AG09319 (cell line): ENCODE data around the gene FXYD4.
"Not testable (repeated sequence)": the region's sequence is repeated elsewhere in the genome, so short reads cannot be mapped to it uniquely, and the experiment has no call there.

Source experiments
- DNase-seq: peaks from one replicate; pipeline ENCODE4 v3.0.0-alpha.2; 2010; ENCODE audit warnings: low read depth; ENCODE audit errors: extremely low read depth
- TF ChIP-seq, protein P1 (sequence below): IDR thresholded peaks from 2 replicates; pipeline ENCODE4 v1.5.1; 2011; ENCODE audit warnings: low read depth, mild to moderate bottlenecking, inconsistent platforms, low read length, moderate library complexity

Gene FXYD4, protein sequence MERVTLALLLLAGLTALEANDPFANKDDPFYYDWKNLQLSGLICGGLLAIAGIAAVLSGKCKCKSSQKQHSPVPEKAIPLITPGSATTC

DNA sequence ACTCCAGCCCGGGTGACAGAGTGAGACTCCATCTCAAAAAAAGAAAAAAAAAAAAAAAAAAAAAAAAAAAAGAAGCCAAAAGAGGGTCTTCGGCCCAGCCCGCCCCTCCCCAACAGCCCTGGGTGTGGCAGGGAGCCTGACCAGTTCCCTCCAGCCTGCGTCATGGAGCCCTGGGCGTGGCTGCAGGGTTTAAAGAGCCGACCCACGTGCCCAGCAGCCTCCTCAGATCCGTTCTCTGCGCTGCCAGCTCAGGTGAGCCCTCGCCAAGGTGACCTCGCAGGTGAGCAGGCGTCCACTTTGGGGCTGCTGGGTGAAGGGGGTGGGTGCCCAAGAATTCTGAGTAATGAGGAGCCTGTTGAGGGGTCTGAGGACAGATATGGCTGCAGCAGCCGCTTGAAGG lies at the start of gene FXYD4:
TSS of gene FXYD4 (plus strand) at position 219 of the 400 bp plus-strand sequence. CDS start 2,111 bp downstream, outside the sequence.
- no peak for DNase-seq
- TF ChIP-seq, protein P1, sequence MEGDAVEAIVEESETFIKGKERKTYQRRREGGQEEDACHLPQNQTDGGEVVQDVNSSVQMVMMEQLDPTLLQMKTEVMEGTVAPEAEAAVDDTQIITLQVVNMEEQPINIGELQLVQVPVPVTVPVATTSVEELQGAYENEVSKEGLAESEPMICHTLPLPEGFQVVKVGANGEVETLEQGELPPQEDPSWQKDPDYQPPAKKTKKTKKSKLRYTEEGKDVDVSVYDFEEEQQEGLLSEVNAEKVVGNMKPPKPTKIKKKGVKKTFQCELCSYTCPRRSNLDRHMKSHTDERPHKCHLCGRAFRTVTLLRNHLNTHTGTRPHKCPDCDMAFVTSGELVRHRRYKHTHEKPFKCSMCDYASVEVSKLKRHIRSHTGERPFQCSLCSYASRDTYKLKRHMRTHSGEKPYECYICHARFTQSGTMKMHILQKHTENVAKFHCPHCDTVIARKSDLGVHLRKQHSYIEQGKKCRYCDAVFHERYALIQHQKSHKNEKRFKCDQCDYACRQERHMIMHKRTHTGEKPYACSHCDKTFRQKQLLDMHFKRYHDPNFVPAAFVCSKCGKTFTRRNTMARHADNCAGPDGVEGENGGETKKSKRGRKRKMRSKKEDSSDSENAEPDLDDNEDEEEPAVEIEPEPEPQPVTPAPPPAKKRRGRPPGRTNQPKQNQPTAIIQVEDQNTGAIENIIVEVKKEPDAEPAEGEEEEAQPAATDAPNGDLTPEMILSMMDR = no peak

DNA sequence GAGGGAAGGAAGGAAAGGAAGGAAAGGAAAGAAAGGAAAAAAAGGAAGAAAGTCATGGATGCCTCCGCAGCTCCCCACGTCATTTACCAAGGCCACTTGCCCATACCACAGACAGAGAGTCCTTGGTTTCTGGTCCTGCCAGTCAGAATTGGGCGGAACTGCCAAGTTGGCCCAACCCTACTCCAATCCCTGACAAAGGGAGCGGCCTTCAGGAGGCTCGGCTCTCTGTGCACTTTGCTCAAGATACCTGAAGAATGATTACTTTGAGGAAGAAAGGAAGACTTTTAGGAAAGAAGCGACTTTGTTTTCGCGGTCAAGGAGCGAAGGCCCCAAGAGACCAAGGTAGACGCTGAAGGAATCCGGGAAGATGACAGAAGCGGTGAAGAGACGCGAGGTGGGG lies 49.1 kb upstream of the FXYD4 start:
- DNase-seq = no peak
- TF ChIP-seq, protein P1 = no peak

DNA sequence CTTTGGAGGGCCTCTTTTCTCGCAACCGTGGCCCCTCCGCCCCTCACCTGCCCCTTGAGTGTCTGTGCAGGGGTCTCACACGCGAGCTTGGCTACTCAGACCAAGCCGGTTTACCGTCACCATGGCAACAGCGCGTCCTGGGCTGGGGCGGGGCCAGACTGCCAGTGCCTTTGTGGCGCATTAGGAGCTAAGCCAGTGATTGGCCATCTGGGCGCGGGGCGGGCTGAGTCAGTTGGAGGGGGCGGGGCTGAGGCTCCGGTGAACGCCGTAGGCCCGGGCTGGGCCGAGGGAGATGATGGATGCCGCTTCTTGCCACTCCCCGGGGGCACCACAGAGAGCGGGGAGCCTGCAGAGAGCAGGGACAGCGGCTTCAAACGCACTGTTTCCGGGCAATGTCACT lies 48.7 kb upstream of the FXYD4 start:
- peak; percentile 23 for DNase-seq
- TF ChIP-seq, protein P1 = no peak

DNA sequence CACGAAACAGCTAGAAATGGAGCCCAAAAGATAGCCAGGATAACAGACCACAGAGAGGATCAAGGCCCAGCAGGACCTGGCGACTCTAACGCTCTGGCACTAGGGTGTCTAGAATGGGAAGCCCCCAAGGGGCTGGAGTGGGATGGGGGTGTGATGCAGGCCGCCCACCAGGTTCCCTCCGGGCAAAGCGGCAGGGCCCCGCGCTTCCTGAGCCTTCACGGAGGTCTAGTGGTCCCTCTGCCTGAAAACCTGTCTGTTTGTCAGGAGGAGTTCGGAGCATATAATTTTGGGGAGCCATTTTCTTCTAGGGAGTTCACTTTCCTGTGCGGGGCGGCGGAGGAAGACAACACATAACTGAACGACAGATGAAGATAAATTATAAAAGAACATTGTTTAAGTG lies 48.2 kb upstream of the FXYD4 start:
- no peak for DNase-seq
- TF ChIP-seq, protein P1 = no peak

DNA sequence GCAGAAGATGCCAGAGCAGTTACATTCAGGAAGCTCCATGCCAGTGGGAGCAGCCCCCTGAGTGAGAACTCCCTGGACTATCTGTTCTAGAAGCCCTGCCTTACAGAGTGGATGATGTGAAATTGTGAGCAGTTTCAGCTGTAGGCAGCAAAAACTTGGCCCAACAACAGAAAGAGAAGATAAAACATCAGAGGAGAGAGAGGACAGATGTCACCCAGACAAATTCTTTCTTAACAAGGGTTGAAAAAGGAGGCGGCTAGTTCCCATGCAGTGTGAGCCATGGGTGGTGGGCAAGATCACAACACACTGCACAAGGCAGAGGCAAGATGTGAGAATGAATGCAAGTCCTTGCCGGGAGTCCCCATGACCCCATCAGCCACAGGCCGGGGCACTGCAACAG lies 46.6 kb upstream of the FXYD4 start:
- TF ChIP-seq, protein P1 = no peak
- no peak for DNase-seq

DNA sequence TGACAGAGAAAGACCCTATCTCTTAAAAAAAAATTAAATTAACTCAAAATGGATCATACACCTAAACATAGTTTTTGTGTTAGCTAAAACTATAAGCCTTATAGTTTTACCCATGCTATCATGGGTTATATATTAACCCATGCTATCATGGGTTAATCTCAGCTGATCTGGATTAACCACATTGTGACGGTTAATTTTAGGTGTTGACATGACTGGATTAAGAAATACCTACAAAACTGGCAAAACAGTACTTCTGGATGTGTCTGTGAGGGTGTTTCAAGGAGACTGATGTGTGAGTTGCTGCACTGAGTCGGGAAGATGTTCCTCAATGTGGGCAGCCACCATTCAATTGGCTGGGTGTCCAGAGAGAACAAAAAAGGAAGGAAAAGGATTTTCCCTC lies 44.3 kb upstream of the FXYD4 start:
- TF ChIP-seq, protein P1 = no peak

DNA sequence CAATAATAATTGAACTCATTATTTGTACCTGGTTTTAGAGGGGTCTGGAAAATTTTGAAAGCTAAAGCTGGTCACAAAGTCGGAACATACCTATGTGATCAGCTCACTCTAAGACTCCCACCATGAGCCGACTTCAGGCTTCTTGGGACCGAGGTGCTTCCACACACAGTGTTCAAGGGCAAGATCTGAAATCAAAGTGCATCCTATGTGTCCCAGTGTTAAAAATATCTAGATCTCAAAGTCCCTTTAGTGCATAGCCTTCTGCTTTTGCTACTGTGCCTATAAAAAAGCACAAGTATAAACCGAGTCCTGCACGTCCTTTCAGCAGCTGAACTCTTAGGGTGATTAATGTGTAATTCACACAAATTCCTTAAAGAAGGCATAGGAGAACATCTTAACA lies 43.5 kb upstream of the FXYD4 start:
- no peak for DNase-seq
- TF ChIP-seq, protein P1 = no peak

More for the DNA sequence above, 44.3 kb upstream of the FXYD4 start:
- no peak for DNase-seq

DNA sequence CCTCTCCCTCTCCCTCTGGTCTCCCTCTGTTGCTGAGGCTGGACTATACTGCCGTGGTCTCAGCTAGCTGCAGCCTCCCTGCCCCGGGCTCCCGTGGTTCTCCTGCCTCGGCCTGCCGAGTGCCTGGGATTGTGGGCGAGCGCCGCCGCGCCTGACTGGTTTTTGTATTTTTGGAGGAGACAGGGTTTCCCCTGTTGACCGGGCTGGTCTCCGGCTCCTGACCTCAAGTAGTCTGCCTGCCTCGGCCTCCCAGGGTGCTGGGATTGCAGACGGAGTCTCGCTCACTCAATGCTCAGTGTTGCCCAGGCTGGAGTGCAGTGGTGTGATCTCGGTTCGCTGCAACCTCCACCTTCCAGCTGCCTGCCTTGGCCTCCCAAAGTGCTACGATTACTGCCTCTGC lies 42.6 kb upstream of the FXYD4 start:
- not testable (repeated sequence) for DNase-seq

DNA sequence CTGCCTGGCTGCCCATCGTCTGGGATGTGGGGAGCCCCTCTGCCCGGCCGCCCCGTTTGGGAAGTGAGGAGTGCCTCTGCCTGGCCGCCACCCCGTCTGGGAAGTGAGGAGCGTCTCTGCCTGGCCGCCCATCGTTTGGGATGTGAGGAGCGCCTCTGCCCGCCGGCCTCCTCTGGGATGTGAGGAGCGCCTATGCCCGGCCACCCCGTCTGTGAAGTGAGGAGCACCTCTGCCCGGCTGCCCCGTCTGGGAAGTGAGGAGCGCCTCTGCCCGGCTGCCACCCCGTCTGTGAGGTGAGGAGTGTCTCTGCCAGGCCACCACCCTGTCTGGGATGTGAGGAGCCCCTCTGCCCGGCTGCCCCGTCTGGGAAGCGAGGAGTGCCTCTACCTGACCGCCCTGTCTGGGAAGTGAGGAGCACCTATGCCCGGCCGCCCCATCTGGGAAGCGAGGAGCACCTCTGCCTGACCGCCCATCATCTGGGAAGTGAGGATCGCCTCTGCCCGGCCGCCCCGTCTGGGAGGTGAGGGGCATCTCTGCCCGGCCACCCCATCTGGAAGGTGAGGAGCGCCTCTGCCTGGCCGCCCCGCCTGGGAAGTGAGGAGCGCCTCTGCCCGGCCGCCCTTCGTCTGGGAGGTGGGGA lies 42.1 kb upstream of the FXYD4 start:
- DNase-seq = not testable (repeated sequence)

DNA sequence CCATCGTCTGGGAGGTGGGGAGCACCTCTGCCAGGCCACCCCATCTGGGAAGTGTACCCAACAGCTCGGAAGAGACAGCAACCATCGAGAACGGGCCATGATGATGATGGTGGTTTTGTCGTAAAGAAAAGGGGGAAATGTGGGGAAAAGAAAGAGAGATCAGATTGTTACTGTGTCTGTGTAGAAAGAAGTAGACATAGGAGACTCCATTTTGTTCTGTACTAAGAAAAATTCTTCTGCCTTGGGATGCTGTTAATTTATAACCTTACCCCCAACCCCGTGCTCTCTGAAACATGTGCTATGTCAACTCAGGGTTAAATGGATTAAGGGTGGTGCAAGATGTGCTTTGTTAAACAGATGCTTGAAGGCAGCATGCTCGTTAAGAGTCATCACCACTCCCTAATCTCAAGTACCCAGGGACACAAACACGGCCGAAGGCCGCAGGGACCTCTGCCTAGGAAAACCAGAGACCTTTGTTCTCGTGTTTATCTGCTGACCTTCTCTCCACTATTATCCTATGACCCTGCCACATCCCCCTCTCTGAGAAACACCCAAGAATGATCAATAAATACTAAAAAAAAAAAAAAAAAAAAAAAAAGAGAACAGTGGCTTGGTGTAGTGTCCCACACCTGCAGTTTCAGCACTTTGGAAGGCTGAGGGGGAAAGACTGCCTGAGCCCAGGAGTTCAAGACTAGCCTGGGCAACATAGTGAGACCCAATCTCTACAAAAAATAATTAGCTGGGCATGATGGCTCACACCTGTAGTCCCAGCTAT lies 41.2 kb upstream of the FXYD4 start:
- DNase-seq = not testable (repeated sequence)

DNA sequence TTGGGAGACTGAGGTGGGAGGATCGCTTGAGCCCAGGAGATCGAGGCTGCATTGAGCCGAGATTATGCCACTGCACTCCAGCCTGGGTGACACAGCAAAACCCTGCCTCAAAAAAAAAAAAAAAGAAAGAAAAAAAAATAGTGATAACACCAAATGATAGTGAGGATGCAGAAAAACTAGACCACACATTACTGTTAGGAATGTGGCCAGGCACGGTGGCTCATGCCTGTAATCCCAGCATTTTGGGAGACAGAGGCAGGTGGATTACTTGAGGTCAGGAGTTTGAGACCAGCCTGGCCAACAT lies 40.7 kb upstream of the FXYD4 start:
- not testable (repeated sequence) for DNase-seq
